K562 (cell line): ENCODE measurements around the gene ITGB5.

Experiments used
- CBX1 ChIP-seq: sonication (generic); IDR thresholded peaks from 2 replicates; pipeline ENCODE4 v1.6.1; 2016; ENCODE audit warnings: antibody characterized with exemption, low read depth, mild to moderate bottlenecking
- CREB1 ChIP-seq, 2 experiments: sonication (generic) in 1 of 2; formaldehyde crosslinking in 1 of 2; IDR thresholded peaks; 2 replicates each; pipeline versions ENCODE4 v1.6.1 to v1.8.0; 2012 to 2022; ENCODE audit warnings: inconsistent platforms in 1 of 2, mild to moderate bottlenecking in 1 of 2, missing genetic modification reagents in 1 of 2, moderate library complexity in 1 of 2
- GABPA ChIP-seq: fragments of 200-800 bp; sonication (Bioruptor generic); conservative IDR thresholded peaks from 2 replicates; pipeline ENCODE4 v1.6.1; 2016; ENCODE audit warnings: low read depth, missing genetic modification characterization, missing compliant biosample characterization
- RBBP5 ChIP-seq: fragments of 200-600 bp; sonication (generic); IDR thresholded peaks from 2 replicates; pipeline ENCODE4 v1.6.1; 2012; ENCODE audit warnings: borderline replicate concordance, mild to moderate bottlenecking, low read length, control low read depth, inconsistent platforms; ENCODE audit not compliant: insufficient read depth, poor library complexity, severe bottlenecking
- TCF7 ChIP-seq: sonication (generic); IDR thresholded peaks from 2 replicates; pipeline ENCODE4 v1.6.1; 2016; ENCODE audit warnings: antibody characterized with exemption, borderline replicate concordance
- ZNF253 ChIP-seq: fragments of 250-450 bp; sonication (Bioruptor Pico); conservative IDR thresholded peaks from 2 replicates; pipeline ENCODE4 v1.6.1; 2021; ENCODE audit warnings: mild to moderate bottlenecking
- ZNF274 ChIP-seq: IDR thresholded peaks from 2 replicates; pipeline ENCODE4 v1.6.1; 2011; ENCODE audit warnings: low read depth, mild to moderate bottlenecking, low read length, moderate library complexity, borderline replicate concordance
- TF ChIP-seq, protein P1 (sequence below), 3 experiments: IDR thresholded peaks in 2 of 3; conservative IDR thresholded peaks in 1 of 3; 2 replicates each; pipeline ENCODE4 v1.5.1; 2011 to 2012; ENCODE audit warnings: low read length in 3 of 3, mild to moderate bottlenecking in 3 of 3, control low read depth in 2 of 3, improper control_type of control experiment in 1 of 3, inconsistent platforms in 1 of 3, low read depth in 1 of 3, mixed read lengths in 1 of 3, moderate library complexity in 1 of 3; ENCODE audit not compliant: insufficient read depth in 2 of 3
- TF ChIP-seq, protein P2 (sequence below): fragments of 250-450 bp; sonication (Bioruptor Pico); IDR thresholded peaks from 2 replicates; pipeline ENCODE4 v1.5.0; 2021
- TF ChIP-seq, protein P3 (sequence below), 2 experiments: fragments of 450-650 bp in 1 of 2; sonication (generic) in 1 of 2; formaldehyde crosslinking in 1 of 2; IDR thresholded peaks; 2 replicates each; pipeline versions ENCODE4 v1.7.1 to v1.9.0; 2016 to 2022; ENCODE audit warnings: inconsistent platforms in 1 of 2, mild to moderate bottlenecking in 1 of 2, missing genetic modification reagents in 1 of 2
- TF ChIP-seq, protein P4 (sequence below): sonication (generic); formaldehyde crosslinking; IDR thresholded peaks from 2 replicates; pipeline ENCODE4 v1.9.0; 2022; ENCODE audit warnings: mild to moderate bottlenecking, missing genetic modification reagents
- TF ChIP-seq, protein P5 (sequence below): sonication (generic); formaldehyde crosslinking; IDR thresholded peaks from 2 replicates; pipeline ENCODE4 v1.8.0; 2022; ENCODE audit warnings: missing genetic modification reagents, mild to moderate bottlenecking, borderline replicate concordance

DNA sequence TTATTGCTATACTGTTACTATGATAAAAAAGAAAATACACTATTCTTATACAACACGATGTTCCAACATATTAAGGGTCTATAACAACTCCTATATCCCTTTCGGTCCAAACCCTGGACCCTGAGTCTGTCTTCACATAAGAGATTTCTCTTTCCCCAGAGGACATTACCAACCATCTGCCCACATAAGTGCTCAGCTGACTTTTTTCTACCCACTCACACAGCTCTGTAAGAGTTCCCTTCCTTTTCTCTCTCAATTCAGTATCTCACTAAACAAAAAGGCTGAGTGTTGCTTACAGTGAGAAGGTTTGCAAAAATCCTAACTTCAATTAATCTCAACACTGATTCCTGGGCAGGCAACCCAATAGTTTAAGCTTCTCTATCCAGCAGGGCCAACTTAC, 30.5 kb downstream of the ITGB5 start:
- TF ChIP-seq, protein P1, sequence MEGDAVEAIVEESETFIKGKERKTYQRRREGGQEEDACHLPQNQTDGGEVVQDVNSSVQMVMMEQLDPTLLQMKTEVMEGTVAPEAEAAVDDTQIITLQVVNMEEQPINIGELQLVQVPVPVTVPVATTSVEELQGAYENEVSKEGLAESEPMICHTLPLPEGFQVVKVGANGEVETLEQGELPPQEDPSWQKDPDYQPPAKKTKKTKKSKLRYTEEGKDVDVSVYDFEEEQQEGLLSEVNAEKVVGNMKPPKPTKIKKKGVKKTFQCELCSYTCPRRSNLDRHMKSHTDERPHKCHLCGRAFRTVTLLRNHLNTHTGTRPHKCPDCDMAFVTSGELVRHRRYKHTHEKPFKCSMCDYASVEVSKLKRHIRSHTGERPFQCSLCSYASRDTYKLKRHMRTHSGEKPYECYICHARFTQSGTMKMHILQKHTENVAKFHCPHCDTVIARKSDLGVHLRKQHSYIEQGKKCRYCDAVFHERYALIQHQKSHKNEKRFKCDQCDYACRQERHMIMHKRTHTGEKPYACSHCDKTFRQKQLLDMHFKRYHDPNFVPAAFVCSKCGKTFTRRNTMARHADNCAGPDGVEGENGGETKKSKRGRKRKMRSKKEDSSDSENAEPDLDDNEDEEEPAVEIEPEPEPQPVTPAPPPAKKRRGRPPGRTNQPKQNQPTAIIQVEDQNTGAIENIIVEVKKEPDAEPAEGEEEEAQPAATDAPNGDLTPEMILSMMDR (IDR thresholded peaks at IDR 0.05 in 2 of 3, conservative IDR thresholded peaks at IDR 0.05 in 1 of 3; ENCODE audit: insufficient read depth in 2 of 3, low read depth in 1 of 3, low read length in 3 of 3): no peak
- TF ChIP-seq ZNF274 (no peak), CREB1 (IDR thresholded peaks at IDR 0.05) (no peak), CREB1 (CRISPR knock-in tag; IDR thresholded peaks at IDR 0.05) (no peak), GABPA (no peak), ZNF253 (CRISPR knock-in tag) (no peak), TCF7 (no peak), RBBP5 (no peak), CBX1 (no peak)
- TF ChIP-seq, protein P2, sequence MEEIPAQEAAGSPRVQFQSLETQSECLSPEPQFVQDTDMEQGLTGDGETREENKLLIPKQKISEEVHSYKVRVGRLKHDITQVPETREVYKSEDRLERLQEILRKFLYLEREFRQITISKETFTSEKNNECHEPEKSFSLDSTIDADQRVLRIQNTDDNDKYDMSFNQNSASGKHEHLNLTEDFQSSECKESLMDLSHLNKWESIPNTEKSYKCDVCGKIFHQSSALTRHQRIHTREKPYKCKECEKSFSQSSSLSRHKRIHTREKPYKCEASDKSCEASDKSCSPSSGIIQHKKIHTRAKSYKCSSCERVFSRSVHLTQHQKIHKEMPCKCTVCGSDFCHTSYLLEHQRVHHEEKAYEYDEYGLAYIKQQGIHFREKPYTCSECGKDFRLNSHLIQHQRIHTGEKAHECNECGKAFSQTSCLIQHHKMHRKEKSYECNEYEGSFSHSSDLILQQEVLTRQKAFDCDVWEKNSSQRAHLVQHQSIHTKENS (CRISPR knock-in tag): no peak
- TF ChIP-seq, protein P3, sequence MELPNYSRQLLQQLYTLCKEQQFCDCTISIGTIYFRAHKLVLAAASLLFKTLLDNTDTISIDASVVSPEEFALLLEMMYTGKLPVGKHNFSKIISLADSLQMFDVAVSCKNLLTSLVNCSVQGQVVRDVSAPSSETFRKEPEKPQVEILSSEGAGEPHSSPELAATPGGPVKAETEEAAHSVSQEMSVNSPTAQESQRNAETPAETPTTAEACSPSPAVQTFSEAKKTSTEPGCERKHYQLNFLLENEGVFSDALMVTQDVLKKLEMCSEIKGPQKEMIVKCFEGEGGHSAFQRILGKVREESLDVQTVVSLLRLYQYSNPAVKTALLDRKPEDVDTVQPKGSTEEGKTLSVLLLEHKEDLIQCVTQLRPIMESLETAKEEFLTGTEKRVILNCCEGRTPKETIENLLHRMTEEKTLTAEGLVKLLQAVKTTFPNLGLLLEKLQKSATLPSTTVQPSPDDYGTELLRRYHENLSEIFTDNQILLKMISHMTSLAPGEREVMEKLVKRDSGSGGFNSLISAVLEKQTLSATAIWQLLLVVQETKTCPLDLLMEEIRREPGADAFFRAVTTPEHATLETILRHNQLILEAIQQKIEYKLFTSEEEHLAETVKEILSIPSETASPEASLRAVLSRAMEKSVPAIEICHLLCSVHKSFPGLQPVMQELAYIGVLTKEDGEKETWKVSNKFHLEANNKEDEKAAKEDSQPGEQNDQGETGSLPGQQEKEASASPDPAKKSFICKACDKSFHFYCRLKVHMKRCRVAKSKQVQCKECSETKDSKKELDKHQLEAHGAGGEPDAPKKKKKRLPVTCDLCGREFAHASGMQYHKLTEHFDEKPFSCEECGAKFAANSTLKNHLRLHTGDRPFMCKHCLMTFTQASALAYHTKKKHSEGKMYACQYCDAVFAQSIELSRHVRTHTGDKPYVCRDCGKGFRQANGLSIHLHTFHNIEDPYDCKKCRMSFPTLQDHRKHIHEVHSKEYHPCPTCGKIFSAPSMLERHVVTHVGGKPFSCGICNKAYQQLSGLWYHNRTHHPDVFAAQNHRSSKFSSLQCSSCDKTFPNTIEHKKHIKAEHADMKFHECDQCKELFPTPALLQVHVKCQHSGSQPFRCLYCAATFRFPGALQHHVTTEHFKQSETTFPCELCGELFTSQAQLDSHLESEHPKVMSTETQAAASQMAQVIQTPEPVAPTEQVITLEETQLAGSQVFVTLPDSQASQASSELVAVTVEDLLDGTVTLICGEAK (IDR thresholded peaks at IDR 0.05): no peak
- TF ChIP-seq, protein P3 (CRISPR knock-in tag; IDR thresholded peaks at IDR 0.05): no peak
- TF ChIP-seq, protein P4, sequence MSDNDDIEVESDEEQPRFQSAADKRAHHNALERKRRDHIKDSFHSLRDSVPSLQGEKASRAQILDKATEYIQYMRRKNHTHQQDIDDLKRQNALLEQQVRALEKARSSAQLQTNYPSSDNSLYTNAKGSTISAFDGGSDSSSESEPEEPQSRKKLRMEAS (CRISPR knock-in tag): no peak
- TF ChIP-seq, protein P5, sequence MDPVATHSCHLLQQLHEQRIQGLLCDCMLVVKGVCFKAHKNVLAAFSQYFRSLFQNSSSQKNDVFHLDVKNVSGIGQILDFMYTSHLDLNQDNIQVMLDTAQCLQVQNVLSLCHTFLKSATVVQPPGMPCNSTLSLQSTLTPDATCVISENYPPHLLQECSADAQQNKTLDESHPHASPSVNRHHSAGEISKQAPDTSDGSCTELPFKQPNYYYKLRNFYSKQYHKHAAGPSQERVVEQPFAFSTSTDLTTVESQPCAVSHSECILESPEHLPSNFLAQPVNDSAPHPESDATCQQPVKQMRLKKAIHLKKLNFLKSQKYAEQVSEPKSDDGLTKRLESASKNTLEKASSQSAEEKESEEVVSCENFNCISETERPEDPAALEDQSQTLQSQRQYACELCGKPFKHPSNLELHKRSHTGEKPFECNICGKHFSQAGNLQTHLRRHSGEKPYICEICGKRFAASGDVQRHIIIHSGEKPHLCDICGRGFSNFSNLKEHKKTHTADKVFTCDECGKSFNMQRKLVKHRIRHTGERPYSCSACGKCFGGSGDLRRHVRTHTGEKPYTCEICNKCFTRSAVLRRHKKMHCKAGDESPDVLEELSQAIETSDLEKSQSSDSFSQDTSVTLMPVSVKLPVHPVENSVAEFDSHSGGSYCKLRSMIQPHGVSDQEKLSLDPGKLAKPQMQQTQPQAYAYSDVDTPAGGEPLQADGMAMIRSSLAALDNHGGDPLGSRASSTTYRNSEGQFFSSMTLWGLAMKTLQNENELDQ: no peak
